SJSA1 (cell line): ENCODE measurements around the gene PAPPA. TPM values are rescaled to one million over a fixed set of nuclear protein-coding genes. Genes with fewer than 3 reads are reported as not detected.

Experiments
- DNase-seq, 2 experiments: peaks; one replicate each; pipeline ENCODE4 v3.0.0-alpha.2; 2015 to 2020; ENCODE audit warnings: low spot score in 2 of 2, low read depth in 1 of 2
- H3K27ac ChIP-seq: fragments of 250-450 bp; sonication (Bioruptor Pico); 2 replicates; pipeline ENCODE4 v1.5.1; 2020; ENCODE audit warnings: mild to moderate bottlenecking, moderate library complexity
- H3K27me3 ChIP-seq: fragments of 250-450 bp; sonication (Bioruptor Pico); replicated peaks from 2 replicates; pipeline ENCODE4 v1.5.1; 2020; ENCODE audit warnings: mild to moderate bottlenecking, moderate library complexity
- H3K36me3 ChIP-seq: fragments of 250-450 bp; sonication (Bioruptor Pico); 2 replicates; pipeline ENCODE4 v1.5.1; 2020; ENCODE audit warnings: mild to moderate bottlenecking
- H3K4me1 ChIP-seq: fragments of 250-450 bp; sonication (Bioruptor Pico); replicated peaks from 2 replicates; pipeline ENCODE4 v1.6.1; 2021; ENCODE audit warnings: mild to moderate bottlenecking
- H3K4me3 ChIP-seq: fragments of 250-450 bp; sonication (Bioruptor Pico); 2 replicates; pipeline ENCODE4 v1.5.1; 2020; ENCODE audit warnings: mild to moderate bottlenecking
- H3K9me3 ChIP-seq: fragments of 250-450 bp; sonication (Bioruptor Pico); replicated peaks from 2 replicates; pipeline ENCODE4 v1.5.1; 2020; ENCODE audit warnings: mild to moderate bottlenecking
- total RNA-seq: library from RNA; depleted of rRNA; stranded (reverse); fragments of >200 nt; shearing (Covaris generic); gene quantifications from 2 replicates; pipeline ENCODE4 v1.2.3, GENCODE V29; 2014

Gene PAPPA
- total RNA-seq, 1 experiment from 2014 or later, result 5.3 TPM

- Histone ChIP-seq H3K4me3 (no peak overlapping the region), H3K27ac (no peak overlapping the region), H3K9me3 (no peaks in the 10 kb centered on the region), H3K27me3 (no peaks in the 10 kb centered on the region), H3K36me3 (peaks cover 27% of the 10 kb centered on the region), H3K4me1 (peaks cover 24% of the 10 kb centered on the region)
- DNase-seq, result no peak
Observed at GRCh38 chr9:116395699-116396037, 242.1 kb downstream of the PAPPA start.

DNA sequence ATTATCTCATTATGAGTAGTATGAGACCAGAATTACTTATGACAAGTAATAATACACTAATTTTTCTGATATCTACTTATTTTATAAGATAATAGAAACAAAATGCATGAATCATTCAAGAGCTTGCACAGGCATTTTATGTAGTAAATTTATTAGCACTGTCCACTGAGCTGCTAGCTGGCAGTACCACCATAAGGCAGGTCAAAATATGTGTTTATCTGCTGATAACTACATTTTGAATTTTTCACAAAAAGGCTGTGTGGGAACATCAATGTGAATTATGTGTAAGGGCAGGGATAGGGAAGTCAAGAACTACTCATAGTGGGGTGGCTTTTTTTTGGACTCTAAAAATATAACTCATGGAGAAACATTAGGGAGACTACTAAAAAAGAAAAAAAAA lies 249.6 kb downstream of the PAPPA start:
- peaks cover 4% of the 10 kb centered on the region; the same call in 1 of the 2 replicates for H3K4me1 ChIP-seq
- no peak overlapping the region for H3K4me3 ChIP-seq
- H3K27ac ChIP-seq, result no peak overlapping the region
- no peak for DNase-seq
- no peaks in the 10 kb centered on the region for H3K9me3 ChIP-seq
- peaks cover 8% of the 10 kb centered on the region; the same call in 1 of the 2 replicates for H3K36me3 ChIP-seq
- H3K27me3 ChIP-seq, result no peaks in the 10 kb centered on the region

DNA sequence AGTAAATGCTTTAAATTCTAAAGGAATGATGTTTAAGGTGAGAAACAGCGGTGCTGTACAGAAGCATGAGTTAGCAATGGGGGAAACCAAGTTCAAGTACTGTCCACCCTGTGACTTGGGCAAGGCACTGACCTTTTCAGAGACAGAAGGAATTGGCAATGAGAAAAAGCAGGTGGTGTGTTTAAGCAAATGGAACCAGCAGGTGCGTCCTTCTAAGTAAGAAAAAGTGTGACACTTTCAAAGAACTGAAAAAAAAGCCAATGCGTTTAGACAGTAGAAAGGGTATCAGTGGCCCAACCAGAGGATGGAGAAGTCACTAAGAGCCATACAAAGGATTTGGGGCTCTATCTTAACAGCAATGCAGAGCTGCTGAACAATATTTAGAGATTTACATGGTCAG lies 250.6 kb downstream of the PAPPA start:
- 0 out of 2 replicates have a peak, but pooled peaks cover under 1% of the 10 kb centered on the region for H3K36me3 ChIP-seq

DNA sequence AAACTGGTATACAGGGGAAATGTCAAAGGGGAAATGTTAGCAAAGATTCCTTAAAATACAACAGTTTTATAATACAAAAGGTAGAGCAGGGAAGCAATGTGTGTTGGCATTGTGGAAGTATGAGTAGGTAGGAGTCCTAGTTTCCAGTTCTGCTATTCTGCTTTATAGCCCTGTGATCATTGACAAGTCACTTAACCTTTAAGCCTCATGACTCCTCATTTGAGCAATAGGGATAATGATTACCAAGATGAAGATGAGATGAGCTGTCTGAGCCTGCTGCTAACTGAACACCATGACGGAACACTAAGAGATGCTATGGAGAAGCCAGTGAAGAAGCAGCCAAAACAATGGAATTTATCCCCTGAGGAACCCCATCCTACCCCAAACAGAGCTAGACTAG lies 251.7 kb downstream of the PAPPA start:
- Histone ChIP-seq H3K4me3 (no peak overlapping the region), H3K4me1 (peaks cover 2% of the 10 kb centered on the region; the same call in 1 of the 2 replicates), H3K36me3 (no peaks in the 10 kb centered on the region), H3K9me3 (no peaks in the 10 kb centered on the region), H3K27me3 (no peaks in the 10 kb centered on the region), H3K27ac (no peak overlapping the region)
- no peak for DNase-seq

More for the DNA sequence above, 250.6 kb downstream of the PAPPA start:
- no peak overlapping the region for H3K27ac ChIP-seq
- H3K4me1 ChIP-seq, result peaks cover 4% of the 10 kb centered on the region; the same call in 1 of the 2 replicates
- no peaks in the 10 kb centered on the region for H3K9me3 ChIP-seq
- DNase-seq, result no peak
- H3K4me3 ChIP-seq, result no peak overlapping the region
- H3K27me3 ChIP-seq, result no peaks in the 10 kb centered on the region

DNA sequence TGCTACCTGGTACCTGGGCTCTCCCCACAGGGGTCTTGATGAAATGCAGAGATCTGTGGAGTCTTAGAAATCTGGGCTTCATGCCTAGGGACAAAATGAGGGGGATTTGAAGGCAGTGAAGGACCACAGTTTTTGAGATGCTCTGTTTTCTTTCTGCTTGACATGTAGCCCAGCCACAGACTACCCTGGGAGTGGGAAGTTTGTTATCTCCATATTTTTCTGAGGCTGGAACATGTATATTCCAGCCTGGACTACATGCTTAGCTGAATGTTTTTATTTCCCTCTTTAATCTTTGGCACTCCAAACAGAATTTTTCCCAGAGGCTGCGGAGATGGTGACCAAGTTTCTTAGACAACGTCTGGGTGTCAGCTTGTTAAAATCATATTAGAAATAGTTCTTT lies 252.9 kb downstream of the PAPPA start:
- Histone ChIP-seq H3K4me3 (no peak overlapping the region), H3K36me3 (no peaks in the 10 kb centered on the region), H3K27ac (no peak overlapping the region), H3K27me3 (no peaks in the 10 kb centered on the region), H3K4me1 (no peaks in the 10 kb centered on the region), H3K9me3 (no peaks in the 10 kb centered on the region)
- DNase-seq, result no peak

GRCh38 chr9:116409129-116409528 lies 255.5 kb downstream of the PAPPA start:
- no peak for DNase-seq
- Histone ChIP-seq H3K27me3 (no peaks in the 10 kb centered on the region), H3K4me3 (no peak overlapping the region), H3K36me3 (no peaks in the 10 kb centered on the region), H3K9me3 (no peaks in the 10 kb centered on the region), H3K27ac (no peak overlapping the region), H3K4me1 (no peaks in the 10 kb centered on the region)

- DNase-seq, result no peak
- no peaks in the 10 kb centered on the region for H3K36me3 ChIP-seq
- H3K9me3 ChIP-seq, result no peaks in the 10 kb centered on the region
Observed at GRCh38 chr9:116409638-116410037, 256.0 kb downstream of the PAPPA start.

GRCh38 chr9:116411506-116411905 lies 257.9 kb downstream of the PAPPA start:
- H3K4me1 ChIP-seq, result no peaks in the 10 kb centered on the region; the same call in 1 of the 2 replicates
- DNase-seq, result no peak
- H3K36me3 ChIP-seq, result no peaks in the 10 kb centered on the region
- H3K4me3 ChIP-seq, result no peak overlapping the region
- H3K9me3 ChIP-seq, result no peaks in the 10 kb centered on the region
- H3K27ac ChIP-seq, result no peak overlapping the region
- no peaks in the 10 kb centered on the region for H3K27me3 ChIP-seq

More at GRCh38 chr9:116409638-116410037, 256.0 kb downstream of the PAPPA start:
- no peaks in the 10 kb centered on the region for H3K27me3 ChIP-seq
- H3K4me1 ChIP-seq, result no peaks in the 10 kb centered on the region
- H3K4me3 ChIP-seq, result no peak overlapping the region
- no peak overlapping the region for H3K27ac ChIP-seq

DNA sequence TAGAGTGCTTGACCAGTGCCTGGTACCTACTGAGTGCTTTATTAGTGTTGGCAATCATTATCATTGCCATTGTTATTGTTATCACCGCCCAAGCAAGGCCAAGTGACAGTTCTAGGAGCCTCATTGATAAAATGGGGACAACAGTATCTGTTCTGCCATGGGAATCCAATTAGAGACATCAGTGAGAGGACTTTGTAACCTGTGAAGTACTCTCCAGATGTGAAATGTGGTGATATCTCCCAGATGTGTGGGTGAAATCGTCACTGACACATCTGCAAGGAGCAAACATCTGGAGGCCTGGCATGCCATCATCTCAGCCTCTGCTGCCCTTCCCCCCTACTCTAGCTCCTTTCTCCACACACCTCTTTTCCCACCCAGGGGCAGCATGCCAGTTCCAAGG lies 260.8 kb downstream of the PAPPA start:
- Histone ChIP-seq H3K27ac (no peak overlapping the region), H3K9me3 (no peaks in the 10 kb centered on the region), H3K36me3 (no peaks in the 10 kb centered on the region), H3K4me3 (no peak overlapping the region), H3K4me1 (peaks cover 4% of the 10 kb centered on the region; the same call in 1 of the 2 replicates), H3K27me3 (no peaks in the 10 kb centered on the region)
- no peak for DNase-seq

DNA sequence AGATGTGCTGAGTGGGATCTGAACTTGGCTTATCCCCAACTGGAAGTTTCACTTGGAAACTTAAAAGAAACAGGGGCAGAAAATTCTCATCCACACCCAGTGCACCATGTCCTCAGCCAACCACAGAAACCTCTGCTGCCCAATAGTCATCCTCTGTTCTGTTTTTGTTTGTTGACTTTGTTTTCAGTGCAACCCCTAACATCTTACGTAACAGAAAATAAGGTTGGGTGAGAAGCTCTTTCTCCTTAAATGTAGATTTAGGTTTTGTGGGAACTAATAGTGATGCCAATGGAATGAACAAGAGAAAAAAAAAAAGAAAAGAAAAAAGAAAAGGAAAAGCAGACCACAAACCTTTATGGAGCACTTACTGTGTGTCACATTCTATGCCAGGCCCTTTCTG lies 262.8 kb downstream of the PAPPA start:
- Histone ChIP-seq H3K4me3 (no peak overlapping the region), H3K9me3 (no peaks in the 10 kb centered on the region), H3K36me3 (no peaks in the 10 kb centered on the region), H3K27me3 (no peaks in the 10 kb centered on the region), H3K27ac (no peak overlapping the region), H3K4me1 (peaks cover 4% of the 10 kb centered on the region; the same call in 1 of the 2 replicates)
- DNase-seq, result peak in 1 of 2 experiments; percentile 8

DNA sequence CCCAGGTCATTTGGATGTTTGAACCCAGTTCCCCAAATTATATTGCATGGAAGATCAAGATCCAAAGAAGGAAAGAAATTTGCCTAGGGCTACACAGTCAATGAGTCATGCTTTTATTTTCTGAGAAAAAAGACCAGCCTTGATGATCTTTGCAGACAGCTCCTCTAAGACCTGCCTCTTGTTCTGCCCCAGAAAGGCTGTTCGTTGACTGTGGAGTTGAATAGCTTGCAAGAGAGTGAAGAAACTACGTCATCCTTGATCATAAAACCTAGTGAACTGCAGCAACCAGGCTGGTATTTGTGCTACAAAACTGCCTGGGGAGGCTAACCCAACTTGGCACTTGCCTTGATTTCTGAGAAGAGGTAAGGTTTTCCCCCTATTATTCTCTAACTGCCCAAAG lies 263.9 kb downstream of the PAPPA start:
- Histone ChIP-seq H3K4me1 (peaks cover 4% of the 10 kb centered on the region; the same call in 1 of the 2 replicates), H3K27me3 (no peaks in the 10 kb centered on the region), H3K4me3 (no peak overlapping the region), H3K9me3 (no peaks in the 10 kb centered on the region), H3K36me3 (no peaks in the 10 kb centered on the region), H3K27ac (no peak overlapping the region)
- DNase-seq, result no peak

- peaks cover 4% of the 10 kb centered on the region; the same call in 1 of the 2 replicates for H3K4me1 ChIP-seq
- no peaks in the 10 kb centered on the region for H3K9me3 ChIP-seq
- no peak overlapping the region for H3K27ac ChIP-seq
- no peaks in the 10 kb centered on the region for H3K36me3 ChIP-seq
- no peak for DNase-seq
- H3K4me3 ChIP-seq, result no peak overlapping the region
- H3K27me3 ChIP-seq, result no peaks in the 10 kb centered on the region
Observed at GRCh38 chr9:116419181-116419580, 265.6 kb downstream of the PAPPA start.

DNA sequence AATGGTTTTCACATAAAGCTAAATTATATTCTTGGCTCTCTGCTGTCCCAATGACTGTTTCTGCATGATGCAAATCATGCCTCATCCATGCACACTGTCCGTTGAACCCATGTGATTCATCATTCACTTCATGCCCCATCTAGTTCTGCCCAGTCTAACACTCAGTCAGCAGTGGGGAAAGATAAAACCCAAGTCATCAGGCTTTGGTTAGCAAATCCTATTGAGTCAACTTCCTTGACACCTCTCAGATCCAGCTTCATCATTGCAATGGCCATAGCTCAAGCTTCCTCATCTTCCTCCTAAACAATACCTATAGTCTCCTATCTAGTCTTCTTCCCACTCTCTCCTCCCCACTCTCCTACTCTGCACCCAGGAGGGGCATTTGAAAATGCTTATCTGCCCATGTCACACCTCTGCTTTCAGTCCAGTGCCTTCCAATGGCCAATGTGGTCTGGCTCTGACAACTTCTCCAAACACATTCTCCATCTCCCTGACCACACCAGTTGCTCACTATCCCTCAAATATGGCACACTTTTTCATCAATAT lies 267.5 kb downstream of the PAPPA start:
- Histone ChIP-seq H3K4me1 (peaks cover 4% of the 10 kb centered on the region; the same call in 1 of the 2 replicates), H3K4me3 (no peak overlapping the region), H3K27ac (no peak overlapping the region), H3K9me3 (no peaks in the 10 kb centered on the region), H3K27me3 (no peaks in the 10 kb centered on the region), H3K36me3 (no peaks in the 10 kb centered on the region)
- DNase-seq, result no peak

- no peak for DNase-seq
- no peaks in the 10 kb centered on the region for H3K27me3 ChIP-seq
- peaks cover under 1% of the 10 kb centered on the region; the same call in 1 of the 2 replicates for H3K4me1 ChIP-seq
- H3K27ac ChIP-seq, result no peak overlapping the region
- H3K4me3 ChIP-seq, result no peak overlapping the region
- H3K9me3 ChIP-seq, result no peaks in the 10 kb centered on the region
- no peaks in the 10 kb centered on the region for H3K36me3 ChIP-seq
Observed at GRCh38 chr9:116422119-116422979, 268.8 kb downstream of the PAPPA start.
